ENCODE results near the gene SRMS. TPM values are rescaled to one million over a fixed set of nuclear protein-coding genes. Genes with fewer than 3 reads are reported as not detected.

SRMS gene
- total and polyA plus RNA-seq, 7 donors: 0.19 to 2.4 TPM; not detected in 5

- DNase-seq: no peak
- WGBS, 2 donors: 96% methylated on average over 13 of the region's 13 CpGs
- H3K27ac ChIP-seq: no peak overlapping the region
- peaks cover 26 to 85% (median 41%) of the 10 kb centered on the region in 4 donors for H3K36me3 ChIP-seq
- no peaks in the 10 kb centered on the region for H3K9me3 ChIP-seq
- no peak for TF ChIP-seq POLR2AphosphoS5 (IDR thresholded peaks at IDR 0.05)
- no peak for TF ChIP-seq CTCF (IDR thresholded peaks at IDR 0.05)
- TF ChIP-seq EP300 (IDR thresholded peaks at IDR 0.05): no peak
- no peak for TF ChIP-seq POLR2A (IDR thresholded peaks at IDR 0.05)
- H3K4me1 ChIP-seq: peaks cover 0 to 6% (median 0%) of the 10 kb centered on the region in 4 donors
- H3K27me3 ChIP-seq: no peaks in the 10 kb centered on the region
- no peak overlapping the region for H3K4me3 ChIP-seq
- intact Hi-C loops (cut with DNase I): no loop called here
These were observed 45.1 kb upstream of the SRMS start for GRCh38 chr20:63592661-63593060.

DNA sequence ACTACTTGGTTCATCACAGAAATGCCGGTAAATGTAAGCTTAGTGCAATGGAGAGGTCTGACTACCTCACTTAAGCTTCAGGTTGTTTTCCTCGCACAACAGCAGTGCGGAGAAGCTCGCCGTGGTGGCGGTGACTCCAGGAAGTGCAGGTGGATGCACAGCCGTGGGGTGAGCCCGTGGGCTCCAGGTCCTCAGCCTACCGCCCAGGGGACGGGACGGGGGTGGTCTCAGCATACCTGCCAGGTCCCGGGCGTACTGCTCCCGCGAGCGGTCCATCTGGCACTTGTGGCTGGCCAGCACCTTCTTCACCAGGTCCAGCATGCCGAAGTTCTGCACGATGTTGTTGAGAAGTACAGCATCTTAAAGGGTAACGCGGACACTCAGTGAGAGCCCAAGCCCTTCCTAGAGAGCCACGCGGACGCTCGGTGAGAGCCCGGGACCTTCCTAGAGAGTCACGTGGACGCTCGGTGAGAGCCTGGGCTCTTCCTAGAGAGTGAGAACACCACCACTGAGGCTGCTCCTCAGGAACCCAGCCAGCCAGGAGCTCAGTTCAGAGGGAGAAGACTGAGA lies 44.3 kb upstream of the SRMS start:
- H3K36me3 ChIP-seq: peaks cover 26 to 77% (median 37%) of the 10 kb centered on the region in 4 donors

GRCh38 chr20:63591147-63591533 lies 43.6 kb upstream of the SRMS start:
- no peaks in the 10 kb centered on the region for H3K27me3 ChIP-seq
- no peak for TF ChIP-seq CTCF (IDR thresholded peaks at IDR 0.05)
- no peak for TF ChIP-seq EP300 (IDR thresholded peaks at IDR 0.05)
- TF ChIP-seq POLR2A (IDR thresholded peaks at IDR 0.05): no peak
- no peak for TF ChIP-seq POLR2AphosphoS5 (IDR thresholded peaks at IDR 0.05)
- DNase-seq: no peak
- no peak overlapping the region for H3K27ac ChIP-seq
- no peaks in the 10 kb centered on the region for H3K9me3 ChIP-seq
- H3K36me3 ChIP-seq: peaks cover 26 to 77% (median 37%) of the 10 kb centered on the region in 4 donors
- no peak overlapping the region for H3K4me3 ChIP-seq
- peaks cover 0 to 6% (median 0%) of the 10 kb centered on the region in 4 donors for H3K4me1 ChIP-seq
- intact Hi-C loops (cut with DNase I): no loop called here
- 95% methylated on average over 4 of the region's 4 CpGs for WGBS, 2 donors

More for the DNA sequence above, 44.3 kb upstream of the SRMS start:
- intact Hi-C loops (cut with DNase I): no loop called here
- DNase-seq: no peak
- 96 to 97% methylated on average over 28 of the region's 28 CpGs for WGBS, 2 donors
- Histone ChIP-seq H3K9me3 (no peaks in the 10 kb centered on the region), H3K27ac (no peak overlapping the region), H3K27me3 (no peaks in the 10 kb centered on the region), H3K4me3 (no peak overlapping the region), H3K4me1 (peaks cover 0 to 6% (median 0%) of the 10 kb centered on the region in 4 donors)
- no peak for TF ChIP-seq EP300 (IDR thresholded peaks at IDR 0.05)
- TF ChIP-seq POLR2AphosphoS5 (IDR thresholded peaks at IDR 0.05): no peak
- TF ChIP-seq POLR2A (IDR thresholded peaks at IDR 0.05): no peak
- TF ChIP-seq CTCF (IDR thresholded peaks at IDR 0.05): no peak

DNA sequence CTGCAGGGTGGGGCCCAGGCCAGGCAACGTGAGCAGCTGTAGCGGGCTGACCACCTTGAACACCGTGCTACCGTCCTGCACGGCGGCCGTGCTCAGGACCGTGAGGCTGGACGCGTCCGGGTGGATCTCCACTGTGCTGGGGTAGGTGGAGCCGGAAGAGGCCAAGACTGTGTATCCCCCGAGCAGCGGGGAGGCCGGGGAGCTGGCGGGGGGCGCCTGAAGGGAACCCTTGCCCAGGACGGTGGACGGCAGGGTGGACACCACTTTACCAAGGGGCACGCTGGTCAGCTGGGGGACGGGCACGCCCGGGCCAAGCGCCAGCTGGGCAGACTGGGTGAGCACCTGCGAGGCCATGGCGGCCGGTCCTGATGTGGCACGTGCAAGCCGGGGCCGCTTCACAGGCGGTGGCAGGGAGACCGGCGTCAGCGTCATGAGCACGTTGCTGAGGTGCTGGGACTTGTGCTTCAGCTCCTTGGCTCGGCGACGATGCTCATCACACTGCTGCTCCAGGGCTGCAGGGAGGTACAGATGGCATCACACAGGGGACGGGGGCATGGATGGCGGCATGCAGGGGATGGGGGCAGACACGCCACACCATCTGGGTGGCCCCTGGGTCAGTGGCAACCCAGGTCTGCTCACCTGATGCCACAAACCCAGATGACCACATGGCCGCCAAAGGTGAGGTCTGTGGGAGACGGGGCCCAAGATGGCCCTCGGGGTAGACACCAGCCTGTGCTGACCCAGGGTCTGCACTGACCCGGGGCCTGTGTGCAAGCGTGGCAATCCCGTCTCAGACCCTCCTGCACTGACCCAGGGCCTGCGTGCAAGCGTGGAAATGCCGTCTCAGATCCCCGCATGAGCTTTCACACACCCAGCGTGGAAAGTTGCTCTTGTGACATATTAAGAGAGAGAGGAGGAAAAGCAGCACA lies 42.9 kb upstream of the SRMS start:
- no peak for DNase-seq
- H3K4me3 ChIP-seq: no peak overlapping the region
- WGBS, 2 donors: 93 to 95% methylated on average over 52 of the region's 52 CpGs

More for the DNA sequence above, 42.9 kb upstream of the SRMS start:
- peaks cover 0 to 6% (median 0%) of the 10 kb centered on the region in 4 donors for H3K4me1 ChIP-seq
- TF ChIP-seq POLR2A (IDR thresholded peaks at IDR 0.05): no peak
- no peak for TF ChIP-seq CTCF (IDR thresholded peaks at IDR 0.05)
- no peak for TF ChIP-seq EP300 (IDR thresholded peaks at IDR 0.05)
- no peak for TF ChIP-seq POLR2AphosphoS5 (IDR thresholded peaks at IDR 0.05)
- no peaks in the 10 kb centered on the region for H3K27me3 ChIP-seq
- peaks cover 26 to 72% (median 34%) of the 10 kb centered on the region in 4 donors for H3K36me3 ChIP-seq
- intact Hi-C loops (cut with DNase I): no loop called here
- no peaks in the 10 kb centered on the region for H3K9me3 ChIP-seq
- no peak overlapping the region for H3K27ac ChIP-seq
